Smooth muscle cell (in vitro differentiated cells): ENCODE results near the gene ZDHHC5. TPM values are rescaled to one million over a fixed set of nuclear protein-coding genes. Genes with fewer than 3 reads are reported as not detected.

Experiments used
- DNase-seq: peaks from one replicate; lab custom pipeline; 2025; ENCODE audit not compliant: unreplicated experiment; lab: John Stamatoyannopoulos, UW
- H2AFZ ChIP-seq: fragments of 200-600 bp; sonication (generic); 2 replicates; pipeline ENCODE4 v1.6.0; 2016; ENCODE audit warnings: antibody characterized with exemption, low read depth, mild to moderate bottlenecking
- H3F3A ChIP-seq: fragments of 200-600 bp; sonication (generic); 2 replicates; pipeline ENCODE4 v1.6.0; 2017; ENCODE audit warnings: antibody characterized with exemption, low read depth
- H3K27ac ChIP-seq: fragments of 200-600 bp; sonication (generic); 2 replicates; pipeline ENCODE4 v1.5.1; 2016; ENCODE audit warnings: low read depth, mild to moderate bottlenecking
- H3K27me3 ChIP-seq: fragments of 200-600 bp; sonication (generic); 2 replicates; pipeline ENCODE4 v1.6.1; 2016; ENCODE audit warnings: low read depth, mild to moderate bottlenecking
- H3K36me3 ChIP-seq: fragments of 200-600 bp; sonication (generic); 2 replicates; pipeline ENCODE4 v1.5.1; 2016; ENCODE audit warnings: low read depth
- H3K4me1 ChIP-seq: fragments of 200-600 bp; sonication (generic); 2 replicates; pipeline ENCODE4 v1.5.1; 2016; ENCODE audit warnings: low read depth
- H3K4me2 ChIP-seq: fragments of 200-600 bp; sonication (generic); 2 replicates; pipeline ENCODE4 v1.6.0; 2016; ENCODE audit warnings: mild to moderate bottlenecking
- H3K4me3 ChIP-seq: fragments of 200-600 bp; sonication (generic); 2 replicates; pipeline ENCODE4 v1.5.1; 2016; ENCODE audit warnings: mild to moderate bottlenecking
- H3K79me2 ChIP-seq: fragments of 200-600 bp; sonication (generic); 2 replicates; pipeline ENCODE4 v1.6.0; 2016; ENCODE audit warnings: low read depth, mild to moderate bottlenecking
- H3K9ac ChIP-seq: fragments of 200-600 bp; sonication (generic); 2 replicates; pipeline ENCODE4 v1.6.0; 2016; ENCODE audit warnings: low read depth
- H3K9me3 ChIP-seq: fragments of 200-600 bp; sonication (generic); replicated peaks from 2 replicates; pipeline ENCODE4 v1.5.1; 2016; ENCODE audit warnings: low read depth
- H4K20me1 ChIP-seq: fragments of 200-600 bp; sonication (generic); 2 replicates; pipeline ENCODE4 v1.6.0; 2016; ENCODE audit warnings: low read depth
- WGBS: methylation state at CpG from one replicate; pipeline ENCODE4 v1.1.7; 2016; ENCODE audit warnings: low lambda C conversion rate; 5-methylcytosine and 5-hydroxymethylcytosine counted together
- polyA plus RNA-seq: library from polyadenylated mRNA; unstranded; fragments of >200 nt; fragmentation: Nextera tagmentation; extraction: Ambion mirVana; gene quantifications from 2 replicates; pipeline ENCODE4 v1.2.1, GENCODE V29; 2016
- total RNA-seq: library from RNA; depleted of rRNA; stranded (reverse); fragments of >200 nt; gene quantifications from 2 replicates; pipeline ENCODE4 v1.2.3, GENCODE V29; 2014
- TF ChIP-seq, protein P1 (sequence below): fragments of 200-600 bp; sonication (generic); IDR thresholded peaks from 2 replicates; pipeline ENCODE4 v1.5.1; 2017; ENCODE audit warnings: borderline replicate concordance, mild to moderate bottlenecking, antibody characterized with exemption; ENCODE audit not compliant: insufficient read depth, poor library complexity, severe bottlenecking

Gene ZDHHC5
- total and polyA plus RNA-seq, 2 experiments from 2014 or later: 34.5 to 38.0 TPM

- Histone ChIP-seq H3K27ac (peak within 1 kb of the TSS; percentile 95), H3K27me3 (no peaks in the 10 kb centered on the region), H3K9me3 (no peaks in the 10 kb centered on the region), H3F3A (peaks cover 14% of the 10 kb centered on the region), H2AFZ (peak within 1 kb of the TSS; percentile 66), H3K9ac (peak within 1 kb of the TSS; percentile 96), H3K4me3 (peak within 1 kb of the TSS; percentile 95), H3K36me3 (no peaks in the 10 kb centered on the region), H4K20me1 (peaks cover 6% of the 10 kb centered on the region), H3K4me1 (peaks cover 9% of the 10 kb centered on the region), H3K4me2 (peak within 1 kb of the TSS; percentile 97), H3K79me2 (peaks cover 30% of the 10 kb centered on the region)
- TF ChIP-seq, protein P1, sequence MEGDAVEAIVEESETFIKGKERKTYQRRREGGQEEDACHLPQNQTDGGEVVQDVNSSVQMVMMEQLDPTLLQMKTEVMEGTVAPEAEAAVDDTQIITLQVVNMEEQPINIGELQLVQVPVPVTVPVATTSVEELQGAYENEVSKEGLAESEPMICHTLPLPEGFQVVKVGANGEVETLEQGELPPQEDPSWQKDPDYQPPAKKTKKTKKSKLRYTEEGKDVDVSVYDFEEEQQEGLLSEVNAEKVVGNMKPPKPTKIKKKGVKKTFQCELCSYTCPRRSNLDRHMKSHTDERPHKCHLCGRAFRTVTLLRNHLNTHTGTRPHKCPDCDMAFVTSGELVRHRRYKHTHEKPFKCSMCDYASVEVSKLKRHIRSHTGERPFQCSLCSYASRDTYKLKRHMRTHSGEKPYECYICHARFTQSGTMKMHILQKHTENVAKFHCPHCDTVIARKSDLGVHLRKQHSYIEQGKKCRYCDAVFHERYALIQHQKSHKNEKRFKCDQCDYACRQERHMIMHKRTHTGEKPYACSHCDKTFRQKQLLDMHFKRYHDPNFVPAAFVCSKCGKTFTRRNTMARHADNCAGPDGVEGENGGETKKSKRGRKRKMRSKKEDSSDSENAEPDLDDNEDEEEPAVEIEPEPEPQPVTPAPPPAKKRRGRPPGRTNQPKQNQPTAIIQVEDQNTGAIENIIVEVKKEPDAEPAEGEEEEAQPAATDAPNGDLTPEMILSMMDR: no peak
- WGBS: 1% methylated on average over 71 of the region's 75 CpGs
- peak; percentile 86 for DNase-seq
Observed at GRCh38 chr11:57741132-57742086, 73.5 kb downstream of the ZDHHC5 start, which contains the start of gene SELENOH. SELENOH (plus strand) TSS chr11:57741491; CDS start chr11:57741596, 105 bp downstream.

GRCh38 chr11:57742087-57742452 lies 74.2 kb downstream of the ZDHHC5 start:
- no peaks in the 10 kb centered on the region for H3K9me3 ChIP-seq
- H3K27ac ChIP-seq: peak overlapping the region; percentile 95
- 4% methylated on average over 10 of the region's 10 CpGs for WGBS
- DNase-seq: no peak
- peaks cover 14% of the 10 kb centered on the region for H3F3A ChIP-seq
- peak overlapping the region; percentile 66 for H2AFZ ChIP-seq
- peak overlapping the region; percentile 97 for H3K4me2 ChIP-seq
- peaks cover 30% of the 10 kb centered on the region for H3K79me2 ChIP-seq
- TF ChIP-seq, protein P1: no peak
- H3K4me3 ChIP-seq: peak overlapping the region; percentile 95
- H4K20me1 ChIP-seq: peaks cover 6% of the 10 kb centered on the region
- peaks cover 9% of the 10 kb centered on the region for H3K4me1 ChIP-seq
- H3K36me3 ChIP-seq: no peaks in the 10 kb centered on the region
- peak overlapping the region; percentile 96 for H3K9ac ChIP-seq
- H3K27me3 ChIP-seq: no peaks in the 10 kb centered on the region

DNA sequence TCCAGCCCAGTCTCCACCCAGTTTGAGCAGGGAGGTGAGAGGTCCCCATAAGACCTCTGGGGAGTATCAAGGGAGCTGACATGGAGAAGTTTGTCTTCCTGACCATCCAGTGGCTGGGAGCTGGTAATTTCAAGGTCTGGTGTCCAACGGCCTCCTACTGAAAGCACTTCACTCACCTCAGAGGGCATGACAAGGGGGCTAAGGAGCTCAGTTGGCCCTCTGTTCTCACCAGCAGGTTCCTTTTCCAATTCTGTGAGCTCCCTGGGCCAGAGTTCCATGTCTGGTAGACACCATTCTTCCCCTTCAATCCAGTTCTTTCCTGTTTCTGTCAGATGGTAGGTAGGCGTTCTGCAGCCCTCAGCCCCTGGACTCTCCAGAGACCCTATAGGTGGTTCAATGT lies 76.4 kb downstream of the ZDHHC5 start:
- Histone ChIP-seq H3K9me3 (no peaks in the 10 kb centered on the region), H3K4me1 (peaks cover 9% of the 10 kb centered on the region), H3K9ac (no peak overlapping the region), H3K4me3 (no peak overlapping the region), H3K27me3 (no peaks in the 10 kb centered on the region), H3K4me2 (no peak overlapping the region), H2AFZ (no peak overlapping the region), H3K27ac (no peak overlapping the region), H3K36me3 (no peaks in the 10 kb centered on the region), H3K79me2 (peaks cover 30% of the 10 kb centered on the region), H3F3A (peaks cover 21% of the 10 kb centered on the region), H4K20me1 (peaks cover 6% of the 10 kb centered on the region)
- WGBS: 96% methylated on average over 2 of the region's 2 CpGs
- no peak for DNase-seq
- TF ChIP-seq, protein P1: no peak
